GM06990 (cell line): ENCODE results near the gene ROBO4.

ENCODE experiments used
- DNase-seq: peaks from one replicate; pipeline ENCODE4 v3.0.0-alpha.2; 2011; ENCODE audit not compliant: insufficient read length; ENCODE audit errors: extremely low read depth
- H3K27me3 ChIP-seq: replicated peaks from 2 replicates; pipeline ENCODE4 v1.6.0; 2011; ENCODE audit warnings: low read length; ENCODE audit not compliant: control insufficient read depth, insufficient read depth
- H3K36me3 ChIP-seq: 2 replicates; pipeline ENCODE4 v1.5.1; 2011; ENCODE audit warnings: low read length; ENCODE audit not compliant: control insufficient read depth, insufficient read depth
- H3K4me3 ChIP-seq: replicated peaks from 2 replicates; pipeline ENCODE4 v1.5.1; 2011; ENCODE audit warnings: low read depth, mild to moderate bottlenecking, control low read depth, low read length
- CTCF ChIP-seq: IDR thresholded peaks from 2 replicates; pipeline ENCODE4 v1.5.1; 2011; ENCODE audit warnings: low read length, control low read depth, mild to moderate bottlenecking, inconsistent platforms; ENCODE audit not compliant: insufficient read depth, poor library complexity, severe bottlenecking

ROBO4 gene

GRCh38 chr11:124886978-124887666, 10.5 kb downstream of the ROBO4 start:
- H3K27me3 ChIP-seq = no peaks in the 10 kb centered on the region; the same call in none of the 2 replicates
- no peak for TF ChIP-seq CTCF
- H3K36me3 ChIP-seq = no peaks in the 10 kb centered on the region
- no peak for DNase-seq
- no peak overlapping the region for H3K4me3 ChIP-seq

GRCh38 chr11:124886476-124886875, 11.2 kb downstream of the ROBO4 start:
- Histone ChIP-seq H3K36me3 (no peaks in the 10 kb centered on the region), H3K4me3 (no peak overlapping the region), H3K27me3 (no peaks in the 10 kb centered on the region; the same call in none of the 2 replicates)
- no peak for DNase-seq
- TF ChIP-seq CTCF = no peak

- Histone ChIP-seq H3K27me3 (no peaks in the 10 kb centered on the region; the same call in none of the 2 replicates), H3K36me3 (no peaks in the 10 kb centered on the region), H3K4me3 (no peak overlapping the region)
- TF ChIP-seq CTCF = no peak
- no peak for DNase-seq
Observed at GRCh38 chr11:124884869-124885479, 12.7 kb downstream of the ROBO4 start.

GRCh38 chr11:124884340-124884739, 13.3 kb downstream of the ROBO4 start:
- Histone ChIP-seq H3K4me3 (no peak overlapping the region), H3K27me3 (no peaks in the 10 kb centered on the region; the same call in none of the 2 replicates), H3K36me3 (no peaks in the 10 kb centered on the region)
- no peak for DNase-seq
- TF ChIP-seq CTCF = no peak

- no peaks in the 10 kb centered on the region; the same call in 1 of the 2 replicates for H3K27me3 ChIP-seq
- TF ChIP-seq CTCF = no peak
- no peak for DNase-seq
- no peak overlapping the region for H3K4me3 ChIP-seq
- H3K36me3 ChIP-seq = no peaks in the 10 kb centered on the region
Observed at GRCh38 chr11:124882339-124883071, 15.2 kb downstream of the ROBO4 start.
